NCI-H187 (cell line): Measurements from ENCODE around the gene TPD52L2.
"Not testable (repeated sequence)": the region's sequence is repeated elsewhere in the genome, so short reads cannot be mapped to it uniquely, and the experiment has no call there.

Experiments
- DNase-seq, 2 experiments: peaks; one replicate each; lab custom pipeline; 2025; lab: John Stamatoyannopoulos, UW

TPD52L2 gene

GRCh38 chr20:63855363-63856097 lies 9.5 kb upstream of the TPD52L2 start:
- DNase-seq, result no peak

- no peak for DNase-seq
Measured at GRCh38 chr20:63856098-63856511, 9.0 kb upstream of the TPD52L2 start.

- DNase-seq, result no peak
Measured at GRCh38 chr20:63857764-63858392, 7.2 kb upstream of the TPD52L2 start.

GRCh38 chr20:63858393-63859165 lies 6.5 kb upstream of the TPD52L2 start:
- no peak for DNase-seq

GRCh38 chr20:63859166-63859699 lies 5.8 kb upstream of the TPD52L2 start:
- no peak for DNase-seq

GRCh38 chr20:63860325-63861051 lies 4.6 kb upstream of the TPD52L2 start:
- no peak for DNase-seq

GRCh38 chr20:63861365-63861934 lies 3.6 kb upstream of the TPD52L2 start, which contains the start of gene ABHD16B:
Gene ABHD16B (plus strand): TSS chr20:63861498. CDS start chr20:63861541, 43 bp downstream.
- DNase-seq, result no peak

GRCh38 chr20:63861981-63862901 lies 2.8 kb upstream of the TPD52L2 start:
- DNase-seq, result no peak

GRCh38 chr20:63863021-63863797 lies 1.9 kb upstream of the TPD52L2 start:
- no peak for DNase-seq

- DNase-seq, result peak; percentile 58 to 65
Measured at GRCh38 chr20:63863798-63864544, 1.1 kb upstream of the TPD52L2 start.

- DNase-seq, result no peak
Measured at GRCh38 chr20:63864545-63864977, 509 bp upstream of the TPD52L2 start.

- not testable (repeated sequence) for DNase-seq
Measured at GRCh38 chr20:63867042-63867441, 2.0 kb downstream of the TPD52L2 start.

- no peak for DNase-seq
Measured at GRCh38 chr20:63868264-63868663, 3.2 kb downstream of the TPD52L2 start.

- no peak for DNase-seq
Measured at GRCh38 chr20:63873477-63873971, 8.5 kb downstream of the TPD52L2 start.

- not testable (repeated sequence) for DNase-seq
Measured at GRCh38 chr20:63874241-63874640, 9.2 kb downstream of the TPD52L2 start.

GRCh38 chr20:63876489-63877036 lies 11.5 kb downstream of the TPD52L2 start:
- DNase-seq, result no peak

- no peak for DNase-seq
Measured at GRCh38 chr20:63877755-63878470, 12.8 kb downstream of the TPD52L2 start.
